DND-41 (cell line): ENCODE results near the gene GDPGP1.

Source experiments
- ATAC-seq: fragments of 200-7000 bp; cut with Tn5 transposase; 3 replicates; pipeline ENCODE4 v1.9.1; 2021; ENCODE audit warnings: low read depth; ENCODE audit not compliant: insufficient read depth
- DNase-seq: peaks from one replicate; pipeline ENCODE4 v3.0.0-alpha.2; 2020
- H2AFZ ChIP-seq: 2 replicates; pipeline ENCODE4 v1.6.0; 2012; ENCODE audit warnings: low read depth, low read length
- H3K27ac ChIP-seq: 2 replicates; pipeline ENCODE4 v1.5.1; 2012; ENCODE audit warnings: low read length, inconsistent platforms
- H3K27me3 ChIP-seq: fragments of 200-600 bp; sonication (generic); 2 replicates; pipeline ENCODE4 v1.6.0; 2012; ENCODE audit warnings: low read length, mild to moderate bottlenecking, inconsistent platforms; ENCODE audit not compliant: insufficient read depth, poor library complexity
- H3K36me3 ChIP-seq: 2 replicates; pipeline ENCODE4 v1.5.1; 2012; ENCODE audit warnings: low read length, inconsistent platforms; ENCODE audit not compliant: insufficient read depth
- H3K4me1 ChIP-seq: 2 replicates; pipeline ENCODE4 v1.5.1; 2012; ENCODE audit warnings: mild to moderate bottlenecking, low read length; ENCODE audit not compliant: insufficient read depth
- H3K4me2 ChIP-seq: 2 replicates; pipeline ENCODE4 v1.6.0; 2012; ENCODE audit warnings: mild to moderate bottlenecking, moderate library complexity, low read length, inconsistent platforms; ENCODE audit not compliant: insufficient read depth
- H3K4me3 ChIP-seq, 2 experiments: fragments of 200-600 bp in 1 of 2; shearing (Covaris generic) in 1 of 2; 2 replicates each; pipeline ENCODE4 v1.5.1; 2012 to 2016; ENCODE audit warnings: inconsistent platforms in 2 of 2, low read length in 2 of 2, mild to moderate bottlenecking in 2 of 2, low read depth in 1 of 2, moderate library complexity in 1 of 2
- H3K79me2 ChIP-seq: 2 replicates; pipeline ENCODE4 v1.6.0; 2012; ENCODE audit warnings: low read length, inconsistent platforms; ENCODE audit not compliant: insufficient read depth
- H3K9ac ChIP-seq: 2 replicates; pipeline ENCODE4 v1.6.0; 2012; ENCODE audit warnings: low read depth, mild to moderate bottlenecking, inconsistent platforms, low read length, moderate library complexity
- H3K9me3 ChIP-seq: 2 replicates; pipeline ENCODE4 v1.5.1; 2012; ENCODE audit warnings: low read length, moderate library complexity, mild to moderate bottlenecking, inconsistent platforms; ENCODE audit not compliant: insufficient read depth, severe bottlenecking
- H4K20me1 ChIP-seq: 2 replicates; pipeline ENCODE4 v1.6.0; 2012; ENCODE audit warnings: low read length; ENCODE audit not compliant: insufficient read depth
- CTCF ChIP-seq: IDR thresholded peaks from 2 replicates; pipeline ENCODE4 v1.5.1; 2012; ENCODE audit warnings: borderline replicate concordance, low read length, moderate library complexity, mild to moderate bottlenecking; ENCODE audit not compliant: poor library complexity, severe bottlenecking; ENCODE audit errors: extremely low read depth
- EZH2 ChIP-seq: IDR thresholded peaks from 3 replicates; pipeline ENCODE4 v1.6.1; 2012; ENCODE audit warnings: borderline replicate concordance, low read depth, mild to moderate bottlenecking, moderate library complexity, low read length, inconsistent platforms; ENCODE audit not compliant: severe bottlenecking

The GDPGP1 gene

GRCh38 chr15:90265271-90266060 is 31.5 kb downstream of the GDPGP1 start, which contains the start of gene NGRN:
Gene NGRN, plus strand, starts transcription at chr15:90265672. Its CDS starts 41 bp downstream, at chr15:90265713.
- Histone ChIP-seq H3K9ac (peak within 1 kb of the TSS; percentile 79), H3K36me3 (peaks cover 21% of the 10 kb centered on the region), H4K20me1 (peaks cover 20% of the 10 kb centered on the region), H3K27me3 (no peaks in the 10 kb centered on the region), H3K4me2 (peak within 1 kb of the TSS; percentile 81), H3K9me3 (no peaks in the 10 kb centered on the region), H2AFZ (peak within 1 kb of the TSS; percentile 76), H3K27ac (peak within 1 kb of the TSS; percentile 95), H3K4me1 (peaks cover 37% of the 10 kb centered on the region), H3K79me2 (peaks cover 62% of the 10 kb centered on the region), H3K4me3 (peak within 1 kb of the TSS; percentile 53 to 78)
- DNase-seq (peak; percentile 92), ATAC-seq (peak; percentile 91)
- TF ChIP-seq EZH2 (no peak), CTCF (no peak)

- Histone ChIP-seq H2AFZ (peak overlapping the region; percentile 74), H3K27ac (peak overlapping the region; percentile 95), H3K36me3 (peaks cover 27% of the 10 kb centered on the region), H3K4me3 (peak overlapping the region; percentile 53 to 78), H3K79me2 (peaks cover 68% of the 10 kb centered on the region), H3K9me3 (no peaks in the 10 kb centered on the region), H3K9ac (peak overlapping the region; percentile 79), H3K4me1 (peaks cover 37% of the 10 kb centered on the region), H3K27me3 (no peaks in the 10 kb centered on the region), H4K20me1 (peaks cover 26% of the 10 kb centered on the region), H3K4me2 (peak overlapping the region; percentile 81)
- TF ChIP-seq CTCF (no peak), EZH2 (no peak)
- peak; percentile 55 for DNase-seq
- ATAC-seq, result peak; percentile 34
Observed at GRCh38 chr15:90266061-90266431, 32.0 kb downstream of the GDPGP1 start.

- ATAC-seq (no peak), DNase-seq (no peak)
- Histone ChIP-seq H3K79me2 (peaks cover 71% of the 10 kb centered on the region), H3K9me3 (no peaks in the 10 kb centered on the region), H2AFZ (peak overlapping the region; percentile 74), H3K4me3 (peak overlapping the region; percentile 53 to 78), H3K36me3 (peaks cover 31% of the 10 kb centered on the region), H3K27ac (peak overlapping the region; percentile 95), H3K9ac (peak overlapping the region; percentile 79), H3K4me2 (peak overlapping the region; percentile 81), H3K4me1 (peaks cover 37% of the 10 kb centered on the region), H4K20me1 (peaks cover 29% of the 10 kb centered on the region), H3K27me3 (no peaks in the 10 kb centered on the region)
- TF ChIP-seq EZH2 (no peak), CTCF (no peak)
Observed at GRCh38 chr15:90266485-90266884, 32.5 kb downstream of the GDPGP1 start.
